Fibroblast of lung (primary cell): Measurements from ENCODE around the gene KIAA1328. TPM values are rescaled to one million over a fixed set of nuclear protein-coding genes. Genes with fewer than 3 reads are reported as not detected.

Experiments used
- DNase-seq, 2 donors: peaks; one replicate each; pipeline versions ENCODE4 v3.0.0 to v3.0.0-alpha.2; 2010; ENCODE audit warnings: low read depth in 2 of 2
- H2AFZ ChIP-seq: 2 replicates; pipeline ENCODE4 v1.5.1; 2012; ENCODE audit warnings: low read length, control low read depth, inconsistent platforms
- H3K27ac ChIP-seq: 2 replicates; pipeline ENCODE4 v1.5.1; 2011; ENCODE audit warnings: low read length, control low read depth; ENCODE audit not compliant: insufficient read depth
- H3K27me3 ChIP-seq: 2 replicates; pipeline ENCODE4 v1.5.1; 2011; ENCODE audit warnings: mild to moderate bottlenecking, low read length; ENCODE audit not compliant: control insufficient read depth, insufficient read depth
- H3K36me3 ChIP-seq: 2 replicates; pipeline ENCODE4 v1.5.1; 2011; ENCODE audit warnings: low read length; ENCODE audit not compliant: control insufficient read depth, insufficient read depth
- H3K4me1 ChIP-seq: 2 replicates; pipeline ENCODE4 v1.5.1; 2011; ENCODE audit warnings: low read length; ENCODE audit not compliant: control insufficient read depth, insufficient read depth; ENCODE audit errors: extremely low read depth
- H3K4me2 ChIP-seq: 2 replicates; pipeline ENCODE4 v1.5.1; 2011; ENCODE audit warnings: low read length, control low read depth; ENCODE audit not compliant: insufficient read depth; ENCODE audit errors: extremely low read depth
- H3K4me3 ChIP-seq, 4 experiments: fragments of 200-600 bp in 1 of 4; sonication (generic) in 1 of 4; replicated peaks in 1 of 4; 2 replicates each; pipeline ENCODE4 v1.5.1; 2011 to 2016; ENCODE audit warnings: low read length in 4 of 4, low read depth in 3 of 4, mild to moderate bottlenecking in 3 of 4, control low read depth in 2 of 4, inconsistent platforms in 1 of 4, mixed read lengths in 1 of 4; ENCODE audit not compliant: insufficient read depth in 1 of 4; ENCODE audit errors: control extremely low read depth in 1 of 4
- H3K79me2 ChIP-seq: 2 replicates; pipeline ENCODE4 v1.5.1; 2012; ENCODE audit warnings: mild to moderate bottlenecking, low read length, inconsistent platforms; ENCODE audit not compliant: control insufficient read depth, insufficient read depth
- H3K9ac ChIP-seq: 2 replicates; pipeline ENCODE4 v1.5.1; 2011; ENCODE audit warnings: mild to moderate bottlenecking, low read length, control low read depth; ENCODE audit not compliant: insufficient read depth
- H3K9me3 ChIP-seq: 2 replicates; pipeline ENCODE4 v1.5.1; 2012; ENCODE audit warnings: low read depth, low read length; ENCODE audit not compliant: control insufficient read depth, insufficient read depth
- H4K20me1 ChIP-seq: 2 replicates; pipeline ENCODE4 v1.5.1; 2011; ENCODE audit warnings: low read length; ENCODE audit not compliant: control insufficient read depth, insufficient read depth; ENCODE audit errors: extremely low read depth
- EZH2 ChIP-seq: IDR thresholded peaks from 2 replicates; pipeline ENCODE4 v1.5.1; 2012; ENCODE audit warnings: low read length, control low read depth, mild to moderate bottlenecking; ENCODE audit errors: missing control alignments
- polyA plus RNA-seq, 2 donors: library from polyadenylated mRNA; depleted of rRNA in 1 of 2; stranded (reverse) in 1 of 2; unstranded in 1 of 2; fragments of >200 nt; gene quantifications; 2 replicates each; pipeline ENCODE4 v1.2.1, GENCODE V29; 2011 to 2012; ENCODE audit warnings: missing spikeins in 1 of 2
- total RNA-seq: library from RNA; depleted of rRNA; stranded (reverse); fragments of >200 nt; gene quantifications from 2 replicates; pipeline ENCODE4 v1.2.1, GENCODE V29; 2014
- TF ChIP-seq, protein P1 (sequence below), 2 donors: IDR thresholded peaks in 1 of 2; conservative IDR thresholded peaks in 1 of 2; 1 replicate in 1 of 2; 2 replicates in 1 of 2; pipeline ENCODE4 v1.5.1; 2011 to 2012; ENCODE audit warnings: low read length in 2 of 2, control low read depth in 1 of 2, inconsistent platforms in 1 of 2, low read depth in 1 of 2, mild to moderate bottlenecking in 1 of 2

The KIAA1328 gene
- total and polyA plus RNA-seq, 2 donors (not counting 1 experiment from before 2014, with no cell fraction given) = 4.3 to 4.5 TPM

GRCh38 chr18:36783792-36784191 is 45.1 kb upstream of the KIAA1328 start:
- Histone ChIP-seq H2AFZ (no peak overlapping the region), H3K9me3 (no peaks in the 10 kb centered on the region), H4K20me1 (no peaks in the 10 kb centered on the region), H3K4me1 (no peaks in the 10 kb centered on the region), H3K79me2 (no peaks in the 10 kb centered on the region), H3K9ac (no peak overlapping the region), H3K4me2 (no peak overlapping the region), H3K36me3 (peaks cover 3% of the 10 kb centered on the region), H3K4me3 (no peak overlapping the region), H3K27ac (no peak overlapping the region), H3K27me3 (no peaks in the 10 kb centered on the region)
- no peak for TF ChIP-seq EZH2
- TF ChIP-seq, protein P1, sequence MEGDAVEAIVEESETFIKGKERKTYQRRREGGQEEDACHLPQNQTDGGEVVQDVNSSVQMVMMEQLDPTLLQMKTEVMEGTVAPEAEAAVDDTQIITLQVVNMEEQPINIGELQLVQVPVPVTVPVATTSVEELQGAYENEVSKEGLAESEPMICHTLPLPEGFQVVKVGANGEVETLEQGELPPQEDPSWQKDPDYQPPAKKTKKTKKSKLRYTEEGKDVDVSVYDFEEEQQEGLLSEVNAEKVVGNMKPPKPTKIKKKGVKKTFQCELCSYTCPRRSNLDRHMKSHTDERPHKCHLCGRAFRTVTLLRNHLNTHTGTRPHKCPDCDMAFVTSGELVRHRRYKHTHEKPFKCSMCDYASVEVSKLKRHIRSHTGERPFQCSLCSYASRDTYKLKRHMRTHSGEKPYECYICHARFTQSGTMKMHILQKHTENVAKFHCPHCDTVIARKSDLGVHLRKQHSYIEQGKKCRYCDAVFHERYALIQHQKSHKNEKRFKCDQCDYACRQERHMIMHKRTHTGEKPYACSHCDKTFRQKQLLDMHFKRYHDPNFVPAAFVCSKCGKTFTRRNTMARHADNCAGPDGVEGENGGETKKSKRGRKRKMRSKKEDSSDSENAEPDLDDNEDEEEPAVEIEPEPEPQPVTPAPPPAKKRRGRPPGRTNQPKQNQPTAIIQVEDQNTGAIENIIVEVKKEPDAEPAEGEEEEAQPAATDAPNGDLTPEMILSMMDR (conservative IDR thresholded peaks at IDR 0.05 in 1 of 2, IDR thresholded peaks at IDR 0.05 in 1 of 2; ENCODE audit: low read depth in 1 of 2, low read length in 2 of 2) = no peak
- DNase-seq = no peak

DNA sequence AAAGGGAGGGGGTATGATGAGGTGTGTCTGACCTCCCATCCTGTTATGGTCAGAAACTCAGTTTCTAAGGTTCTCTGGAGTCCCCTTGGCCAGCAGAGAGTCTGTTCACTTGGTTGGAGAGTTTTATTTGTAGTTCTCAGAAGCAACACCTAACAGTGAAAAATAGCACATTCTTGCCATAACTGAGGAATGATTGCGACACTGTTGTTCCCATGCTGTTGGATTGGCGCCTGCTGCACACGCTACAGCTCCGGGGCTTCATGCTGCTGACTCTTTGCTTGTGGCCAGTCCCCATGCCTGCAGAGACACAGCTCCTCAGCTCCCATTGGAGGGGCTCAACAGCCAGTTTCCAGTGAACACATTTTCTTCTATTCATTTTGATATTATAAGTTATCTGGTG is 42.2 kb upstream of the KIAA1328 start:
- Histone ChIP-seq H4K20me1 (no peaks in the 10 kb centered on the region), H3K4me3 (no peak overlapping the region), H3K4me2 (no peak overlapping the region), H3K9me3 (no peaks in the 10 kb centered on the region), H3K27ac (no peak overlapping the region), H3K27me3 (no peaks in the 10 kb centered on the region), H3K4me1 (no peaks in the 10 kb centered on the region), H3K36me3 (no peaks in the 10 kb centered on the region), H3K79me2 (no peaks in the 10 kb centered on the region), H2AFZ (no peak overlapping the region), H3K9ac (no peak overlapping the region)
- no peak for TF ChIP-seq EZH2
- TF ChIP-seq, protein P1 (conservative IDR thresholded peaks at IDR 0.05 in 1 of 2, IDR thresholded peaks at IDR 0.05 in 1 of 2; ENCODE audit: low read depth in 1 of 2, low read length in 2 of 2) = no peak
- peak; percentile 53 to 84 for DNase-seq

GRCh38 chr18:36792634-36793283 is 36.2 kb upstream of the KIAA1328 start:
- TF ChIP-seq, protein P1 (conservative IDR thresholded peaks at IDR 0.05 in 1 of 2, IDR thresholded peaks at IDR 0.05 in 1 of 2; ENCODE audit: low read depth in 1 of 2, low read length in 2 of 2) = no peak
- no peak for TF ChIP-seq EZH2
- H2AFZ ChIP-seq = no peak overlapping the region
- H3K4me3 ChIP-seq = no peak overlapping the region
- H3K36me3 ChIP-seq = peaks cover 6% of the 10 kb centered on the region
- H3K4me1 ChIP-seq = no peaks in the 10 kb centered on the region
- no peak for DNase-seq
- no peak overlapping the region for H3K4me2 ChIP-seq
- H3K27me3 ChIP-seq = no peaks in the 10 kb centered on the region
- no peak overlapping the region for H3K9ac ChIP-seq
- no peaks in the 10 kb centered on the region for H4K20me1 ChIP-seq
- no peaks in the 10 kb centered on the region for H3K9me3 ChIP-seq
- no peak overlapping the region for H3K27ac ChIP-seq
- no peaks in the 10 kb centered on the region for H3K79me2 ChIP-seq
